ENCODE data around the gene GCFC2. TPM values are rescaled to one million over a fixed set of nuclear protein-coding genes. Genes with fewer than 3 reads are reported as not detected.

The GCFC2 gene
- total and polyA plus RNA-seq, 12 donors: 7.7 to 23.0 (median 12.8) TPM

DNA sequence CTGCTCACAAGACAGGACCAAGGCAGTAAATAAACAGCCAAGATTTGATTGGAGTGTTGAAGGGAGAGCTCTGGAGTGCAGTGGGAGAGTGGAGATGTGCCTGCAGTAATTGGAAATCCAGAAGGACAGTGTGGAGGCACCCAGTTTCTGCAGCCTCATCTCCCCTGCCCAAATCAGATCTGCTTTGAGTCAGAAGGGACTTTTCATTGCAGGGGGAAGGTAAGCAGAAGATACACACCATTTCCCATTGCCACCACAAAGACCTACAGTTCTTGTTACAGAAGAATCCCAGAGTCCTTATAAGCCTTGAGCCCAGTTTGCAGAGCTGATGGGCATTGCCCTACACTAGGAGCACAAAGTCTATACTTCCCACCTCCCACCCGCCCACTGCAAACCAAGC is 27.2 kb upstream of the GCFC2 start:
- H3K4me3 ChIP-seq: no peak overlapping the region
- H3K9me3 ChIP-seq: peaks cover 0 to 8% (median 0%) of the 10 kb centered on the region in 11 donors
- no peak overlapping the region for H3K27ac ChIP-seq
- DNase-seq: no peak
- H3K4me1 ChIP-seq: no peaks in the 10 kb centered on the region
- no peak for ATAC-seq
- intact Hi-C loops (cut with DNase I): no loop called here
- no peaks in the 10 kb centered on the region for H3K36me3 ChIP-seq
- peaks cover 0 to 16% (median 0%) of the 10 kb centered on the region in 7 donors for H3K27me3 ChIP-seq
- 81 to 94% methylated on average over 1 of the region's 1 CpG for WGBS, 2 donors
- TF ChIP-seq, protein P1, sequence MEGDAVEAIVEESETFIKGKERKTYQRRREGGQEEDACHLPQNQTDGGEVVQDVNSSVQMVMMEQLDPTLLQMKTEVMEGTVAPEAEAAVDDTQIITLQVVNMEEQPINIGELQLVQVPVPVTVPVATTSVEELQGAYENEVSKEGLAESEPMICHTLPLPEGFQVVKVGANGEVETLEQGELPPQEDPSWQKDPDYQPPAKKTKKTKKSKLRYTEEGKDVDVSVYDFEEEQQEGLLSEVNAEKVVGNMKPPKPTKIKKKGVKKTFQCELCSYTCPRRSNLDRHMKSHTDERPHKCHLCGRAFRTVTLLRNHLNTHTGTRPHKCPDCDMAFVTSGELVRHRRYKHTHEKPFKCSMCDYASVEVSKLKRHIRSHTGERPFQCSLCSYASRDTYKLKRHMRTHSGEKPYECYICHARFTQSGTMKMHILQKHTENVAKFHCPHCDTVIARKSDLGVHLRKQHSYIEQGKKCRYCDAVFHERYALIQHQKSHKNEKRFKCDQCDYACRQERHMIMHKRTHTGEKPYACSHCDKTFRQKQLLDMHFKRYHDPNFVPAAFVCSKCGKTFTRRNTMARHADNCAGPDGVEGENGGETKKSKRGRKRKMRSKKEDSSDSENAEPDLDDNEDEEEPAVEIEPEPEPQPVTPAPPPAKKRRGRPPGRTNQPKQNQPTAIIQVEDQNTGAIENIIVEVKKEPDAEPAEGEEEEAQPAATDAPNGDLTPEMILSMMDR (IDR thresholded peaks at IDR 0.05): no peak

DNA sequence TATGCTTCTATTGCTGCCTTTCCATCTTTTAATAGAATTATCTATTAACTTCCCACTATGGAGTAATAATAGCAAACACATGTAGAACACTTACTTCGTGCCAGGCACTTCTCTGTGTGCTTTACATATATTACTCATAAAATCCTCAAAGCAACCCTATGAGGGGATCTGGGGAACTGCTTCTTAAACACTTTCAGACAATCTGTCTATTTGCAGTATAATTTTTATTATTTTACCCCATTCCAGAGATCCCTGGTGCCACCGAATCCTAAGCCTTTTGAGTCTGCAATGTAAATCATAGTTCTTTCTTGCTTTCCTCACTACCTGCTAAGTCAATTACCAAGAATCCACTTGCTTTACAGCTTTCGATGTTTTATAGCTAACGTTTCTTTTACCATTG is 25.6 kb upstream of the GCFC2 start:
- 78 to 82% methylated on average over 4 of the region's 4 CpGs for WGBS, 2 donors
- H3K27ac ChIP-seq: no peak overlapping the region
- no peak overlapping the region for H3K4me3 ChIP-seq
- H3K9me3 ChIP-seq: no peaks in the 10 kb centered on the region
- no peaks in the 10 kb centered on the region for H3K4me1 ChIP-seq
- intact Hi-C loops (cut with DNase I): no loop called here
- TF ChIP-seq, protein P1 (IDR thresholded peaks at IDR 0.05): no peak
- no peak for DNase-seq
- peaks cover 0 to 16% (median 0%) of the 10 kb centered on the region in 7 donors for H3K27me3 ChIP-seq
- ATAC-seq: no peak
- no peaks in the 10 kb centered on the region for H3K36me3 ChIP-seq

GRCh38 chr2:75729861-75730260 is 19.1 kb upstream of the GCFC2 start:
- Histone ChIP-seq H3K27me3 (peaks cover 0 to 14% (median 8%) of the 10 kb centered on the region in 7 donors), H3K4me1 (no peaks in the 10 kb centered on the region), H3K27ac (no peak overlapping the region), H3K9me3 (no peaks in the 10 kb centered on the region), H3K4me3 (no peak overlapping the region), H3K36me3 (no peaks in the 10 kb centered on the region)
- TF ChIP-seq, protein P1 (IDR thresholded peaks at IDR 0.05): peak in 2 of 9 donors; percentile 21 to 22
- WGBS, 2 donors: 71 to 83% methylated on average over 5 of the region's 5 CpGs
- ATAC-seq (no peak), DNase-seq (no peak)
- intact Hi-C loops (cut with DNase I): no loop called here

GRCh38 chr2:75728614-75729419 is 18.1 kb upstream of the GCFC2 start:
- 68 to 79% methylated on average over 6 of the region's 6 CpGs for WGBS, 2 donors
- H3K9me3 ChIP-seq: no peaks in the 10 kb centered on the region
- TF ChIP-seq, protein P1 (IDR thresholded peaks at IDR 0.05): no peak
- DNase-seq (no peak), ATAC-seq (no peak)
- no peaks in the 10 kb centered on the region for H3K4me1 ChIP-seq
- intact Hi-C loops (cut with DNase I): no loop called here
- H3K4me3 ChIP-seq: no peak overlapping the region
- H3K27me3 ChIP-seq: peaks cover 0 to 16% (median 8%) of the 10 kb centered on the region in 7 donors
- H3K36me3 ChIP-seq: no peaks in the 10 kb centered on the region
- no peak overlapping the region for H3K27ac ChIP-seq
